SH-SY5Y (cell line): ENCODE measurements around the gene FBXL7.

Experiments
- GATA2 ChIP-seq: IDR thresholded peaks from 2 replicates; pipeline ENCODE4 v1.6.1; 2011; ENCODE audit warnings: mild to moderate bottlenecking, low read depth, low read length
- GATA3 ChIP-seq: IDR thresholded peaks from 2 replicates; pipeline ENCODE4 v1.6.1; 2011; ENCODE audit warnings: low read depth, mild to moderate bottlenecking, low read length, moderate library complexity

DNA sequence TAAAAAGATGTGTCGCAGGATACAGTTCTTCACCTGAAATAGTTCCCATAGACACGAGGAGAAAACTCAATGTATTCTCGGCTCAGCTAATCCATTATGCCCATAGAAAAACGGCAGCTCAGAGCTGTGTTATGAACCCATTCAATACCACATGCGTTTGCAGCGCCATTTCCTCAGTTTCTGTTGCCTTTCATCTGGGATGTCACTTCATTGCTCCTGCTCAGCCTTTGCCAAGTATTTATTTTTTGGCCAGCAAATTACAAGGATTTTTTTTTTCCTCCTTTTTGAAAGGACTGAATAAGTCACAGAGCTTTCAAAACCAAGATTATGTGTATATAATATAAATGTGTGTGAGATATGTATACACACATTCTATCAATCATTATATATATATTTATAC lies 398.7 kb downstream of the FBXL7 start:
- no peak for TF ChIP-seq GATA2
- TF ChIP-seq GATA3: no peak
